Gastrocnemius medialis (tissue), 4 donors: ENCODE measurements around the gene MARCHF10. TPM values are rescaled to one million over a fixed set of nuclear protein-coding genes. Genes with fewer than 3 reads are reported as not detected.
"Not testable (repeated sequence)": the region's sequence is repeated elsewhere in the genome, so short reads cannot be mapped to it uniquely, and the experiment has no call there.

Experiments used
- ATAC-seq, 2 donors: fragments of 150-250 bp; one replicate each; pipeline ENCODE4 v1.9.1; 2016
- DNase-seq, 2 donors: peaks; one replicate each; pipeline ENCODE4 v3.0.0-alpha.2; 2019
- H3K27ac ChIP-seq, 4 donors: fragments of 200-600 bp; sonication (generic); 1 replicate in 1 of 4; 2 replicates in 3 of 4; pipeline ENCODE4 v1.5.1; 2016 to 2018; ENCODE audit warnings: mild to moderate bottlenecking in 2 of 4, moderate library complexity in 1 of 4
- H3K27me3 ChIP-seq, 3 donors: fragments of 200-600 bp; sonication (generic) in 2 of 3; 1 replicate in 1 of 3; 2 replicates in 2 of 3; pipeline versions ENCODE4 v1.5.1 to v1.6.0; 2016 to 2019; ENCODE audit warnings: mild to moderate bottlenecking in 1 of 3, moderate library complexity in 1 of 3
- H3K36me3 ChIP-seq, 2 donors: fragments of 200-600 bp; sonication (generic) in 1 of 2; one replicate each; pipeline ENCODE4 v1.5.1; 2017 to 2018
- H3K4me1 ChIP-seq, 2 donors: fragments of 200-600 bp; sonication (generic) in 1 of 2; one replicate each; pipeline ENCODE4 v1.5.1; 2016 to 2017; ENCODE audit warnings: mild to moderate bottlenecking in 2 of 2
- H3K4me3 ChIP-seq, 4 donors: fragments of 200-600 bp; sonication (generic) in 3 of 4; 1 replicate in 1 of 4; 2 replicates in 3 of 4; pipeline ENCODE4 v1.5.1; 2016 to 2019; ENCODE audit warnings: mild to moderate bottlenecking in 2 of 4
- H3K9me3 ChIP-seq, 3 donors: fragments of 200-600 bp; sonication (generic) in 2 of 3; 1 replicate in 1 of 3; 2 replicates in 2 of 3; pipeline ENCODE4 v1.5.1; 2016 to 2019
- POLR2A ChIP-seq, 2 donors: fragments of 450-650 bp; IDR thresholded peaks; one replicate each; pipeline ENCODE4 v1.6.1; 2017; ENCODE audit warnings: antibody characterized with exemption in 2 of 2, mild to moderate bottlenecking in 2 of 2, moderate library complexity in 2 of 2
- in situ Hi-C, 4 donors: fragments of 200-750 bp; cut with MboI; loops; one replicate each; pipeline versions ENCODE4 v1.15.0 to v1.8.0; 2017; ENCODE audit warnings: low sequenced_read_pairs in 4 of 4
- intact Hi-C: fragments of 100-400 bp; cut with DNase I; formaldehyde crosslinking; loops from one replicate; pipeline ENCODE4 v1.15.1; 2023; ENCODE audit warnings: low total_unique reads
- total RNA-seq, 4 donors: library from RNA; depleted of rRNA; stranded (reverse); fragments of >200 nt; gene quantifications; one replicate each; pipeline versions ENCODE4 v1.1.0 to v1.2.3, GENCODE V29; 2016
- TF ChIP-seq, protein P1 (sequence below), 5 experiments: fragments of 450-650 bp in 3 of 5; fragments of 200-600 bp in 2 of 5; sonication (generic) in 2 of 5; IDR thresholded peaks in 4 of 5; conservative IDR thresholded peaks in 1 of 5; 1 replicate in 4 of 5; 2 replicates in 1 of 5; pipeline ENCODE4 v1.5.1; 2016 to 2019; ENCODE audit warnings: antibody characterized with exemption in 5 of 5, mild to moderate bottlenecking in 3 of 5, moderate library complexity in 3 of 5

MARCHF10 gene
- total RNA-seq, 4 donors from 2014 or later = not detected

DNA sequence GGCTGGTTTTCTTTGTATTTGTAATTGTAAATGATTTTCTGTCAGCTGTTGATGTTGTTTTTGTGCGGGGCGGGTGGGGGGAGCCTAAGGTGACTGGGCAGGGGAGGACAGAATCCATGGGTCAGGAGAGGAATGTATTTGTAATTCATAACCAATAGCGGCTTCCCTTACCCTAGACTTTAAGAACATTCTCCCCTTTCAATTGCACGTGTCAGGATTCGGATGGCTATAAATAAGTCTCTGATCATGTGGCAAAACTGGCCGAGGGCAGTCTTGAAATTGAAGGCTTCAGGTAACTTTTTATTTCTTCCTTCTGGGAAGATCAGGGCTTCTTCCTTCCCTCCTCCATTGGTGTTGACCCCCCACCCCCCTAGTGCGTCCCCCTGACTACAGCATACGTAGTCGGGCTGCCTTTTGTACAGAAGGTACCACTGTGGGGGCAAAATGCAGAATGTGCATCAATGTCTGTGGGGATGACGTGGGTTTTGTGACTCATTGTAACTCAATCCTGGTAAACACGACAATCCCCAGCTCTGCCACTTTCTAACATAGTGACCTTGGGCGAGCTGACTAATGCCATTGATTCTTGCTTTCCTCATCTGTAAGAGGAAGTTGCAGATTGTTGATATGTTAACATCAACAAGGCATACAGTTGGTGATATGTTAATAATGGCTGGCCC is 16.2 kb downstream of the MARCHF10 start:
- no peak for ATAC-seq
- TF ChIP-seq, protein P1, sequence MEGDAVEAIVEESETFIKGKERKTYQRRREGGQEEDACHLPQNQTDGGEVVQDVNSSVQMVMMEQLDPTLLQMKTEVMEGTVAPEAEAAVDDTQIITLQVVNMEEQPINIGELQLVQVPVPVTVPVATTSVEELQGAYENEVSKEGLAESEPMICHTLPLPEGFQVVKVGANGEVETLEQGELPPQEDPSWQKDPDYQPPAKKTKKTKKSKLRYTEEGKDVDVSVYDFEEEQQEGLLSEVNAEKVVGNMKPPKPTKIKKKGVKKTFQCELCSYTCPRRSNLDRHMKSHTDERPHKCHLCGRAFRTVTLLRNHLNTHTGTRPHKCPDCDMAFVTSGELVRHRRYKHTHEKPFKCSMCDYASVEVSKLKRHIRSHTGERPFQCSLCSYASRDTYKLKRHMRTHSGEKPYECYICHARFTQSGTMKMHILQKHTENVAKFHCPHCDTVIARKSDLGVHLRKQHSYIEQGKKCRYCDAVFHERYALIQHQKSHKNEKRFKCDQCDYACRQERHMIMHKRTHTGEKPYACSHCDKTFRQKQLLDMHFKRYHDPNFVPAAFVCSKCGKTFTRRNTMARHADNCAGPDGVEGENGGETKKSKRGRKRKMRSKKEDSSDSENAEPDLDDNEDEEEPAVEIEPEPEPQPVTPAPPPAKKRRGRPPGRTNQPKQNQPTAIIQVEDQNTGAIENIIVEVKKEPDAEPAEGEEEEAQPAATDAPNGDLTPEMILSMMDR (IDR thresholded peaks at IDR 0.05 in 4 of 5, conservative IDR thresholded peaks at IDR 0.05 in 1 of 5) = no peak
- TF ChIP-seq POLR2A (IDR thresholded peaks at IDR 0.05) = no peak
- intact Hi-C loops (no loop called here), in situ Hi-C loops (no loop called here)
- Histone ChIP-seq H3K36me3 (no peaks in the 10 kb centered on the region), H3K27me3 (no peaks in the 10 kb centered on the region), H3K4me1 (no peaks in the 10 kb centered on the region), H3K4me3 (no peak overlapping the region), H3K27ac (no peak overlapping the region), H3K9me3 (no peaks in the 10 kb centered on the region)
- DNase-seq = no peak

DNA sequence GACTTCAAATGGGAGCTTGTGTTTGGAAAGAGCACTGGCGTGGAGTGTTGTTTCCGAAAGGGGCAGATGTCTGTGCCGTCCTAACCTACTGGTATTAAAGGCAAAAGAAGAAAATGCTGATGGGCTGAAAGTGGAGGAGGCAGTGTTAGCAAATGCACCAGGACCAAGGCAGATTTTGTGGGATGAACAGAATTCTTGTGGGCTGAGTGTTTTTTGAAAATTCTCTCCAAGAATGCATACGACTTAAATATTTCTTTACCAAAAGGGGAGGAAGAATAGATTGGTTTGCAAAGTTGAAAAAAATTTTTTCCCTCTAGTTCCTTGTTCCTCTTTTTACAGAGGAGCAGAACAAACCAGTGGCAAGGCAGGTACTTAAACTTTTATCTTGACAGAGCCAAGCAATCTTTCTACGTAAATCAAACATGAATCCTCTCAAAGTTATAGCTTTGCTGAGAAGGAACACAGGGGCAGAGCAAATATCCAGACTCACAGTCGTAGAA is 16.8 kb downstream of the MARCHF10 start:
- Histone ChIP-seq H3K27me3 (no peaks in the 10 kb centered on the region), H3K36me3 (no peaks in the 10 kb centered on the region), H3K4me1 (no peaks in the 10 kb centered on the region), H3K9me3 (no peaks in the 10 kb centered on the region), H3K4me3 (no peak overlapping the region), H3K27ac (no peak overlapping the region)
- TF ChIP-seq, protein P1 (IDR thresholded peaks at IDR 0.05 in 4 of 5, conservative IDR thresholded peaks at IDR 0.05 in 1 of 5) = no peak
- no peak for TF ChIP-seq POLR2A (IDR thresholded peaks at IDR 0.05)
- intact Hi-C loops (no loop called here), in situ Hi-C loops (no loop called here)
- ATAC-seq (no peak), DNase-seq (no peak)

DNA sequence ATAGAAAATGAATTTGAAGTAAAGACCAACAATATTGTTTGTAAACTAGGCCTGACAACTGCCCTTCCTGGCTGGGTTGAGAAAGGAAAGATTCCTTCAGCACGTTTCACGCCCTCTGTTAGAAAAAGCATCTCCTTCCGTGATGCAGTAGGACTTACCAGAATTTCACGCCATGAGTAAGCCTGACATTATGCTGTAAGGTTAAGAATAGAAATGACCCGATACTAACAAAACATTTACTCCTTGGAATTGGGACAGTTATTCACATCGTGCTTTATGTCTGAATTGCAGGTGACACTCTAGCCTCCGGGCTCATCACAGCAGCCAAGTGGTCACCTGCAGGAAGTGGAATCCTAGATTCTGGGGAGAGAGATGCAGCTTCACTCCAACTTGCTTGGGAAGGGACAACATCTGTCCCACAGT is 17.5 kb downstream of the MARCHF10 start:
- Histone ChIP-seq H3K36me3 (no peaks in the 10 kb centered on the region), H3K4me3 (no peak overlapping the region), H3K27ac (no peak overlapping the region), H3K4me1 (no peaks in the 10 kb centered on the region), H3K27me3 (no peaks in the 10 kb centered on the region), H3K9me3 (no peaks in the 10 kb centered on the region)
- DNase-seq (no peak), ATAC-seq (no peak)
- intact Hi-C loops = no loop called here
- in situ Hi-C loops = no loop called here
- TF ChIP-seq, protein P1 (IDR thresholded peaks at IDR 0.05 in 4 of 5, conservative IDR thresholded peaks at IDR 0.05 in 1 of 5) = no peak
- TF ChIP-seq POLR2A (IDR thresholded peaks at IDR 0.05) = no peak

DNA sequence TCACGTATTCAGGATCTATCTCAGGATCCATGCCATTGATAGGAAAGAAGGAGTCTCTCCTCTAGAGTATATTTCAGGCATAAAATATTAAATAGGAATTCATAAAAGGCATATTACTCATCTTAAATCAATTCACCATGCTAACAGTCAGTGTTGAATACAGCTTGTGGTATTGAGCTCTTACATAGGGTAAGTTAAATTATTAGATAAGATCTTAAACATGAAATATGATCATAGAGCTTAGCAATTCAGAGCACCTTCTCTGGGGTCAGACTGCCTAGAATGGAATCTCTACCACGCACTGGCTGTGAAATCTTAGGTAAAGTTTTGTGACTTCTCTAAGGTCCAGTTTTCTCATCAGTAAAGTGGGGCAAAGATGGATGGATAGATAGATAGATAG is 20.7 kb downstream of the MARCHF10 start:
- H3K27ac ChIP-seq = no peak overlapping the region
- in situ Hi-C loops (no loop called here), intact Hi-C loops (no loop called here)
- ATAC-seq (no peak), DNase-seq (no peak)
- no peaks in the 10 kb centered on the region for H3K27me3 ChIP-seq
- no peaks in the 10 kb centered on the region for H3K36me3 ChIP-seq
- H3K4me3 ChIP-seq = no peak overlapping the region
- H3K4me1 ChIP-seq = no peaks in the 10 kb centered on the region
- no peak for TF ChIP-seq POLR2A (IDR thresholded peaks at IDR 0.05)
- H3K9me3 ChIP-seq = no peaks in the 10 kb centered on the region

DNA sequence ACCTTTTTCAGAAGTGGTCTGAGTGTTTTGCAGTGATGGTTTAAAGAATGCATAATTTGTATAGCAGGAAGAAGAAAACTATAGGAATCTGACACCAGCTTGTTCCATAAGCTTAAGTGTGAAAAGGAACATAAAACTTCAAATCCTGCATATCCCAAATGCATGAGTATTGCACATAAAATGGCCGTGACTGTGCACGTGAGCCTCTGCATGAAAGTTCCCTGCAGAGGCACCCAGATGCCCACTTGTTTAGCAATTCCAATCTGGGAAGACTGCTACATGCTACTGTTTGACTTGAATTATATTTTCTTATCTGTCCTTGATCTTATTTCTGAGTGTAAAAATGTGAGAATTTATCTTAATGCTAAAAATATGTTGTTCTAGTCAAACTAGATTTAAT is 21.5 kb downstream of the MARCHF10 start:
- Histone ChIP-seq H3K27me3 (no peaks in the 10 kb centered on the region), H3K4me3 (no peak overlapping the region), H3K4me1 (no peaks in the 10 kb centered on the region), H3K27ac (no peak overlapping the region), H3K36me3 (no peaks in the 10 kb centered on the region), H3K9me3 (no peaks in the 10 kb centered on the region)
- intact Hi-C loops (no loop called here), in situ Hi-C loops (no loop called here)
- DNase-seq (no peak), ATAC-seq (no peak)
- no peak for TF ChIP-seq POLR2A (IDR thresholded peaks at IDR 0.05)
- TF ChIP-seq, protein P1 (IDR thresholded peaks at IDR 0.05 in 4 of 5, conservative IDR thresholded peaks at IDR 0.05 in 1 of 5) = no peak

DNA sequence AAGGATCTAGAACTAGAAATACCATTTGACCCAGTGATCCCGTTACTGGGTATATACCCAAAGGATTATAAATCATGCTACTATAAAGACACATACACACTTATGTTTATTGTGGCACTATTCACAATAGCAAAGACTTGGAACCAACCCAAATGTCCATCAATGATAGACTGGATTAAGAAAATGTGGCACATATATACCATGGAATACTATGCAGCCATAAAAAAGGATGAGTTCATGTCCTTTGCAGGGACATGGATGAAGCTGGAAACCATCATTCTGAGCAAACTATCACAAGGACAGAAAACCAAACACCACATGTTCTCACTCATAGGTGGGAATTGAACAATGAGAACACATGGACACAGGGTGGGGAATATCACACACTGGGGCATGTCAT is 22.1 kb downstream of the MARCHF10 start:
- DNase-seq, intact Hi-C loops, H3K27ac ChIP-seq, in situ Hi-C loops, H3K4me3 ChIP-seq, H3K36me3 ChIP-seq, H3K27me3 ChIP-seq, H3K9me3 ChIP-seq, H3K4me1 ChIP-seq, ATAC-seq: not testable (repeated sequence)
